A549 (cell line): ENCODE measurements around the gene BPI.

Experiments
- CTCF ChIP-seq: fragments of >200 bp; sonication (Bioruptor Twin); formaldehyde crosslinking; IDR thresholded peaks from 3 replicates; pipeline ENCODE4 v1.5.1; 2016
- MAX ChIP-seq: IDR thresholded peaks from 2 replicates; pipeline ENCODE4 v1.6.1; 2012
- ZFP36 ChIP-seq: fragments of 450-650 bp; IDR thresholded peaks from 2 replicates; pipeline ENCODE4 v1.6.1; 2014; ENCODE audit warnings: borderline replicate concordance; ENCODE audit not compliant: partially characterized antibody
- TF ChIP-seq, protein P1 (sequence below): fragments of 200-600 bp; sonication (generic); IDR thresholded peaks from 2 replicates; pipeline ENCODE4 v1.6.1; 2016; ENCODE audit warnings: antibody characterized with exemption, mild to moderate bottlenecking, moderate library complexity

GRCh38 chr20:38336726-38337125, 32.8 kb downstream of the BPI start:
- TF ChIP-seq, protein P1, sequence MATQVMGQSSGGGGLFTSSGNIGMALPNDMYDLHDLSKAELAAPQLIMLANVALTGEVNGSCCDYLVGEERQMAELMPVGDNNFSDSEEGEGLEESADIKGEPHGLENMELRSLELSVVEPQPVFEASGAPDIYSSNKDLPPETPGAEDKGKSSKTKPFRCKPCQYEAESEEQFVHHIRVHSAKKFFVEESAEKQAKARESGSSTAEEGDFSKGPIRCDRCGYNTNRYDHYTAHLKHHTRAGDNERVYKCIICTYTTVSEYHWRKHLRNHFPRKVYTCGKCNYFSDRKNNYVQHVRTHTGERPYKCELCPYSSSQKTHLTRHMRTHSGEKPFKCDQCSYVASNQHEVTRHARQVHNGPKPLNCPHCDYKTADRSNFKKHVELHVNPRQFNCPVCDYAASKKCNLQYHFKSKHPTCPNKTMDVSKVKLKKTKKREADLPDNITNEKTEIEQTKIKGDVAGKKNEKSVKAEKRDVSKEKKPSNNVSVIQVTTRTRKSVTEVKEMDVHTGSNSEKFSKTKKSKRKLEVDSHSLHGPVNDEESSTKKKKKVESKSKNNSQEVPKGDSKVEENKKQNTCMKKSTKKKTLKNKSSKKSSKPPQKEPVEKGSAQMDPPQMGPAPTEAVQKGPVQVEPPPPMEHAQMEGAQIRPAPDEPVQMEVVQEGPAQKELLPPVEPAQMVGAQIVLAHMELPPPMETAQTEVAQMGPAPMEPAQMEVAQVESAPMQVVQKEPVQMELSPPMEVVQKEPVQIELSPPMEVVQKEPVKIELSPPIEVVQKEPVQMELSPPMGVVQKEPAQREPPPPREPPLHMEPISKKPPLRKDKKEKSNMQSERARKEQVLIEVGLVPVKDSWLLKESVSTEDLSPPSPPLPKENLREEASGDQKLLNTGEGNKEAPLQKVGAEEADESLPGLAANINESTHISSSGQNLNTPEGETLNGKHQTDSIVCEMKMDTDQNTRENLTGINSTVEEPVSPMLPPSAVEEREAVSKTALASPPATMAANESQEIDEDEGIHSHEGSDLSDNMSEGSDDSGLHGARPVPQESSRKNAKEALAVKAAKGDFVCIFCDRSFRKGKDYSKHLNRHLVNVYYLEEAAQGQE = no peak
- no peak for TF ChIP-seq ZFP36
- TF ChIP-seq CTCF = no peak
- no peak for TF ChIP-seq MAX
